GM23338 (cell line): ENCODE data around the gene PUS1. TPM values are rescaled to one million over a fixed set of nuclear protein-coding genes. Genes with fewer than 3 reads are reported as not detected.

Experiments
- ATAC-seq: fragments of 200-7000 bp; cut with Tn5 transposase; 3 replicates; pipeline ENCODE4 v1.9.1; 2020
- DNase-seq: peaks from one replicate; pipeline ENCODE4 v3.0.0-alpha.2; 2015; ENCODE audit warnings: low spot score
- H2AFZ ChIP-seq: fragments of 200-600 bp; sonication (generic); 2 replicates; pipeline ENCODE4 v1.8.0; 2016; ENCODE audit warnings: antibody characterized with exemption, mild to moderate bottlenecking, moderate library complexity
- H3F3A ChIP-seq: fragments of 200-600 bp; sonication (generic); replicated peaks from 2 replicates; pipeline ENCODE4 v1.8.0; 2017; ENCODE audit warnings: antibody characterized with exemption, mixed run types, low read depth
- H3K27ac ChIP-seq: fragments of 200-600 bp; sonication (generic); 2 replicates; pipeline ENCODE4 v1.6.1; 2016; ENCODE audit warnings: low read depth
- H3K27me3 ChIP-seq: fragments of 200-600 bp; sonication (generic); 2 replicates; pipeline ENCODE4 v1.8.0; 2016; ENCODE audit warnings: mild to moderate bottlenecking, mixed run types, moderate library complexity; ENCODE audit not compliant: insufficient read depth
- H3K36me3 ChIP-seq: fragments of 200-600 bp; sonication (generic); 2 replicates; pipeline ENCODE4 v1.8.0; 2016; ENCODE audit warnings: mild to moderate bottlenecking; ENCODE audit not compliant: insufficient read depth
- H3K4me1 ChIP-seq: fragments of 200-600 bp; sonication (generic); 2 replicates; pipeline ENCODE4 v1.8.0; 2016; ENCODE audit warnings: mild to moderate bottlenecking, moderate library complexity; ENCODE audit not compliant: insufficient read depth
- H3K4me2 ChIP-seq: fragments of 200-600 bp; sonication (generic); 2 replicates; pipeline ENCODE4 v1.7.1; 2017; ENCODE audit warnings: mixed run types
- H3K4me3 ChIP-seq: fragments of 200-600 bp; sonication (generic); 2 replicates; pipeline ENCODE4 v1.6.1; 2016; ENCODE audit warnings: mixed run types
- H3K79me2 ChIP-seq: fragments of 200-600 bp; sonication (generic); replicated peaks from 2 replicates; pipeline ENCODE4 v1.8.0; 2017; ENCODE audit warnings: mild to moderate bottlenecking; ENCODE audit not compliant: insufficient read depth
- H3K9me2 ChIP-seq: fragments of 200-600 bp; sonication (generic); 2 replicates; pipeline ENCODE4 v1.8.0; 2017; ENCODE audit not compliant: insufficient read depth
- H4K20me1 ChIP-seq: fragments of 200-600 bp; sonication (generic); replicated peaks from 2 replicates; pipeline ENCODE4 v1.8.0; 2017; ENCODE audit warnings: mild to moderate bottlenecking; ENCODE audit not compliant: insufficient read depth
- H3K27ac Mint-ChIP-seq: 2 replicates; pipeline ENCODE4 v1.8.0; 2020; ENCODE audit warnings: inconsistent platforms, mild to moderate bottlenecking, moderate library complexity, mixed read lengths
- H3K27me3 Mint-ChIP-seq: 3 replicates; pipeline ENCODE4 v1.8.0; 2022; ENCODE audit warnings: low read depth, mild to moderate bottlenecking, moderate library complexity, mixed read lengths, inconsistent platforms; ENCODE audit not compliant: insufficient read depth, poor library complexity
- H3K36me3 Mint-ChIP-seq: 3 replicates; pipeline ENCODE4 v1.8.0; 2021; ENCODE audit warnings: low read depth, mild to moderate bottlenecking, inconsistent platforms, moderate library complexity, mixed read lengths
- H3K4me1 Mint-ChIP-seq: 3 replicates; pipeline ENCODE4 v1.8.0; 2020; ENCODE audit warnings: mild to moderate bottlenecking, inconsistent platforms, mixed read lengths
- H3K4me3 Mint-ChIP-seq: 3 replicates; pipeline ENCODE4 v1.8.0; 2021; ENCODE audit warnings: moderate library complexity, mild to moderate bottlenecking, inconsistent platforms, mixed read lengths
- H3K9me3 Mint-ChIP-seq: 3 replicates; pipeline ENCODE4 v1.8.0; 2020; ENCODE audit warnings: moderate library complexity, mild to moderate bottlenecking, inconsistent platforms, mixed read lengths
- CTCF ChIP-seq, 2 experiments: fragments of 200-600 bp in 1 of 2; sonication (generic) in 1 of 2; conservative IDR thresholded peaks; 2 replicates each; pipeline versions ENCODE4 v1.5.1 to v1.6.1; 2016 to 2017; ENCODE audit warnings: antibody characterized with exemption in 2 of 2, low read depth in 2 of 2, mild to moderate bottlenecking in 2 of 2, moderate library complexity in 1 of 2
- EZH2 ChIP-seq: fragments of 200-600 bp; sonication (generic); IDR thresholded peaks from one replicate; pipeline ENCODE4 v1.8.0; 2017; ENCODE audit warnings: antibody characterized with exemption, mild to moderate bottlenecking, low read depth; ENCODE audit not compliant: unreplicated experiment
- EZH2phosphoT487 ChIP-seq: fragments of 200-600 bp; sonication (generic); IDR thresholded peaks from one replicate; pipeline ENCODE4 v1.8.1; 2018; ENCODE audit warnings: antibody characterized with exemption; ENCODE audit not compliant: unreplicated experiment
- JUNB ChIP-seq: IDR thresholded peaks from one replicate; pipeline ENCODE4 v1.6.1; 2016; ENCODE audit warnings: antibody characterized with exemption; ENCODE audit not compliant: unreplicated experiment
- POLR2AphosphoS5 ChIP-seq: IDR thresholded peaks from 2 replicates; pipeline ENCODE4 v1.6.1; 2016; ENCODE audit warnings: antibody characterized with exemption, low read depth
- polyA plus RNA-seq: library from polyadenylated mRNA; unstranded; fragments of >200 nt; fragmentation: Nextera tagmentation; extraction: Ambion mirVana; gene quantifications from 2 replicates; pipeline ENCODE4 v1.2.1, GENCODE V29; 2016
- total RNA-seq: library from RNA; depleted of rRNA; stranded (reverse); fragments of >200 nt; shearing (Covaris generic); gene quantifications from 2 replicates; pipeline ENCODE4 v1.2.3, GENCODE V29; 2014

Gene PUS1
- total and polyA plus RNA-seq, 2 experiments from 2014 or later = 52.4 to 73.0 TPM

DNA sequence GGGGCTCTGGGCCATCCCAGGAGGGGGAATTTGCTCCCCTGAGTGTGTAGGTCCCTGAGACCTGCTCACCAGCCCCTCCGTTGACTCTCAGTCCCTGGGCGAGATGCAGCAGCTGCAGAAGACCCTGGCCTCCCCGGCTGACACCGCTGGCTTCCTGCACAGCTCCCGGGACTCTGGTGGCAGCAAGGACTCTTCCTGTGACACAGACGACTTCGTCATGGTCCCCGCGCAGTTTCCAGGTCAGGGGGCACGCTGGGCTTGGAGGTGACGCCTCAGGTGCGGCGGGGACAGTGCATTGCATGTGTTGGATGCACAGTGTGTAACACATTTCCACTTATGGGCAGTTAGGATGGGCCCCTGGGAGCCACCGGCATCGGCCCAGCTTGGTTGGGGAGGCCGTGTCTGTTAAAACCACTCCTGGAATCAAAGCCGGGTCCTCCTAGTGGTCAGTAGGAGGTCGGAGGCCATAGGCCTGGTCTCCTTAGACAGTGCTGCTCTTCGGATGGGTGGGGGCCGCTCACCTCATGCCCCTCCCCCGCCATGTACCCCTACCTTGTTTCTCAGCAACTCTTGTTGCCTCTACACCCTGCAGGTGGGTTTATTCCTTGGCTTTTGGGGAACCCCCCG lies 17.1 kb upstream of the PUS1 start:
- H3K27ac Mint-ChIP-seq = no peak overlapping the region
- H3K9me2 ChIP-seq = no peaks in the 10 kb centered on the region
- H4K20me1 ChIP-seq = no peaks in the 10 kb centered on the region
- H3K4me3 Mint-ChIP-seq = no peak overlapping the region
- 0 out of 2 replicates have a peak, but pooled peaks cover under 1% of the 10 kb centered on the region for H3F3A ChIP-seq
- peaks cover 30% of the 10 kb centered on the region for H3K36me3 Mint-ChIP-seq
- no peak overlapping the region for H3K4me3 ChIP-seq
- H3K9me3 Mint-ChIP-seq = no peaks in the 10 kb centered on the region
- DNase-seq (no peak), ATAC-seq (no peak)
- no peaks in the 10 kb centered on the region for H3K79me2 ChIP-seq
- H3K4me1 ChIP-seq = no peaks in the 10 kb centered on the region
- no peaks in the 10 kb centered on the region; the same call in 1 of the 3 replicates for H3K4me1 Mint-ChIP-seq
- no peak overlapping the region for H3K4me2 ChIP-seq
- H3K27me3 Mint-ChIP-seq = peaks cover 5% of the 10 kb centered on the region
- no peaks in the 10 kb centered on the region for H3K27me3 ChIP-seq
- no peaks in the 10 kb centered on the region for H3K36me3 ChIP-seq
- H2AFZ ChIP-seq = no peak overlapping the region
- H3K27ac ChIP-seq = no peak overlapping the region
- TF ChIP-seq CTCF (conservative IDR thresholded peaks at IDR 0.05; ENCODE audit: low read depth in 2 of 2) (0 out of 4 replicates have a peak, but pooled peaks of 1 of the 2 experiments have one; percentile 6), POLR2AphosphoS5 (no peak)

DNA sequence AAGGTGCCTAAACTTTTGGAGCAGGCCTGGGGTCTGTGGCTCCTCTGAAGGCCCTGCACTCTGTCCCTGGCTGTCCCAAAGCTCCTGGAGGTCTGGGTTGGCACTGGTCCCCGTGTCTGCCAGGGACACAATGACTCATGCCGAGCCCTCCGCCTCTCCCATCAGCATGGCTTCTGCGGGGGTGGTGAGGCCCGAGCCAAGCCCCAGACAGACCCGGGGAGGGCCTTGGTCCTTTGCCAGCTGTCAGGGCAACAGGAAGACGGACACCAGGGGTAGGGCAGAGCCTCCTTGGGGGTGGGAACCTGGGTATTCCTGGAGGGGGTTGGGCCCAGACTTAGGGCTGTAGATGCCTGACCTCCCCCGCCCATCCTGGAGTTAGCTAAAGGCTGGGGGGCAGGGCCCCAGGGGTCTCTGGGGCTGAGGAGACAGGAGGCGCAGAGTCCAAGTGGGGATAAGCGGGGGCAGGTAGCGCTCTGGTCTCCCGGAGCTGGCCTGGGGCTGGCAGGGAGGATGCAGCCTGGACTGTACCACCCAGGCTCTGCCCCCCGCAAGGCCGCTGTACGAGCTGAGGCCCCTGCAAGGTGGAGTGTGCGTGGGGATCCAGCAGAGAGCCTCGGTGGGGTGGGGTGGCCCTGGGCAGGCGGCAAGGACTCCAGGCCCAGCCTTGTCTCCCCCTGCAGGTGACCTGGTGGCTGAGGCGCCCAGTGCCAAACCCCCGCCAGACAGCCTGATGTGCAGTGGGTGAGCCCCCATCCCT lies 16.4 kb upstream of the PUS1 start:
- Mint-ChIP-seq H3K4me1 (no peaks in the 10 kb centered on the region; the same call in 1 of the 3 replicates), H3K9me3 (no peaks in the 10 kb centered on the region), H3K27me3 (peaks cover 5% of the 10 kb centered on the region), H3K36me3 (peaks cover 30% of the 10 kb centered on the region), H3K27ac (0 out of 2 replicates have a peak overlapping the region, but pooled peaks have one; percentile 65), H3K4me3 (no peak overlapping the region)
- H3K79me2 ChIP-seq = no peaks in the 10 kb centered on the region
- no peaks in the 10 kb centered on the region for H3K36me3 ChIP-seq
- no peaks in the 10 kb centered on the region for H3K9me2 ChIP-seq
- H3K27ac ChIP-seq = no peak overlapping the region
- H4K20me1 ChIP-seq = no peaks in the 10 kb centered on the region
- no peaks in the 10 kb centered on the region for H3K27me3 ChIP-seq
- H3K4me2 ChIP-seq = no peak overlapping the region
- no peak overlapping the region for H3K4me3 ChIP-seq
- H3K4me1 ChIP-seq = no peaks in the 10 kb centered on the region
- no peaks in the 10 kb centered on the region for H3F3A ChIP-seq
- no peak overlapping the region for H2AFZ ChIP-seq
- TF ChIP-seq JUNB (no peak), CTCF (conservative IDR thresholded peaks at IDR 0.05; ENCODE audit: low read depth in 2 of 2) (peak; percentile 17 to 50; a peak in 2 of 4 replicates)
- ATAC-seq (peak; percentile 15), DNase-seq (no peak)

- no peak overlapping the region for H3K27ac ChIP-seq
- H3K4me1 ChIP-seq = no peaks in the 10 kb centered on the region
- no peaks in the 10 kb centered on the region for H4K20me1 ChIP-seq
- H3F3A ChIP-seq = no peaks in the 10 kb centered on the region
- Mint-ChIP-seq H3K36me3 (peaks cover 30% of the 10 kb centered on the region), H3K27ac (no peak overlapping the region), H3K9me3 (no peaks in the 10 kb centered on the region), H3K4me3 (no peak overlapping the region), H3K27me3 (peaks cover 5% of the 10 kb centered on the region), H3K4me1 (no peaks in the 10 kb centered on the region; the same call in 1 of the 3 replicates)
- no peaks in the 10 kb centered on the region for H3K27me3 ChIP-seq
- DNase-seq (no peak), ATAC-seq (no peak)
- H3K4me3 ChIP-seq = no peak overlapping the region
- no peaks in the 10 kb centered on the region for H3K9me2 ChIP-seq
- H3K79me2 ChIP-seq = no peaks in the 10 kb centered on the region
- H2AFZ ChIP-seq = no peak overlapping the region
- H3K4me2 ChIP-seq = no peak overlapping the region
- no peaks in the 10 kb centered on the region for H3K36me3 ChIP-seq
- TF ChIP-seq EZH2phosphoT487 = no peak
- no peak for TF ChIP-seq JUNB
- TF ChIP-seq EZH2 = no peak
Observed at GRCh38 chr12:131913666-131914065, 15.4 kb upstream of the PUS1 start.
